ENCODE data around the gene MYD88.

MYD88 gene

GRCh38 chr3:38111696-38112377 is 26.6 kb upstream of the MYD88 start:
- in situ Hi-C loops (cut with MboI; ENCODE audit: low sequenced_read_pairs): no loop called here

- in situ Hi-C loops (cut with MboI; ENCODE audit: low sequenced_read_pairs): no loop called here
Measured at GRCh38 chr3:38112378-38112761, 26.1 kb upstream of the MYD88 start.

DNA sequence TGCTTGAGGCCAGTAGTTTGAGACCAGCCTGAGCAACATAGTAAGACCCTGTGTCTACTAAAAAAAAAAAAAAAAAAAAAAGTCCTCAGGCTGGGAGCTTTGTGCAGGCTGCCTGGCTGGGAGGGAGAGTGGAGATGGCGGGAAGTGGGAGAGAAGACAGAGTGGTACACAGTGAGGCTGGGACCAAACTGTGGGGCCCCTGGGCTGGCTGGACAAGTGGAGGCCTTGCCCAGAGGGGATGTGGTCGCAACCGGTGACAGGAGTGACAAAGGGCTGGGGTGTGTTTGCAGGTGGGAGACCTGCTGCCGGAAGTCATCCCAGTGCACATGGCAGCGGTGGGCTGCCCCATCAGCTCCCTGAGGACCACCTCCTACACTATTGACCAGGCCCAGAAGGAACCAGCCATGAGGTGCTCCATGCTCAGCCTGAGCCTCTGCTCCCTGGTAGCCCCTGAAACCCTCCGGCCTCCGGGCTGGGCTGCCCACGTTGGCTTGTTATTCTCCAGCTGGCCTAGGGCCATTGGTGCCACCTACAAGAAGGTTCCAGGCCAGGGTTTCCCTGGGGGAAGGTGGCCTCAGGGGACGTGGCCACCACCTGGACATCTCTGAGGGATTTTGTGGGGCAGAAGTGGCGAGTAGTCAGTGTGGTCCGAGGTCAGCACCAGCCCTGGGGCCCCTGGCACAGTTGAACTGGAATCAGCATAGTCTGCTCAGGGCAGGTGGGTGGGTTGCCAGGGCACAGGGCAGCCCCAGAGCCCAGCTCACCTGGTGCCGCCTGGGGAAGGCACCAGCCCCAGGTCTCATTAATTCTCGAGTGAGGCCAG is 24.2 kb upstream of the MYD88 start:
- in situ Hi-C loops (cut with MboI; ENCODE audit: low sequenced_read_pairs): no loop called here

DNA sequence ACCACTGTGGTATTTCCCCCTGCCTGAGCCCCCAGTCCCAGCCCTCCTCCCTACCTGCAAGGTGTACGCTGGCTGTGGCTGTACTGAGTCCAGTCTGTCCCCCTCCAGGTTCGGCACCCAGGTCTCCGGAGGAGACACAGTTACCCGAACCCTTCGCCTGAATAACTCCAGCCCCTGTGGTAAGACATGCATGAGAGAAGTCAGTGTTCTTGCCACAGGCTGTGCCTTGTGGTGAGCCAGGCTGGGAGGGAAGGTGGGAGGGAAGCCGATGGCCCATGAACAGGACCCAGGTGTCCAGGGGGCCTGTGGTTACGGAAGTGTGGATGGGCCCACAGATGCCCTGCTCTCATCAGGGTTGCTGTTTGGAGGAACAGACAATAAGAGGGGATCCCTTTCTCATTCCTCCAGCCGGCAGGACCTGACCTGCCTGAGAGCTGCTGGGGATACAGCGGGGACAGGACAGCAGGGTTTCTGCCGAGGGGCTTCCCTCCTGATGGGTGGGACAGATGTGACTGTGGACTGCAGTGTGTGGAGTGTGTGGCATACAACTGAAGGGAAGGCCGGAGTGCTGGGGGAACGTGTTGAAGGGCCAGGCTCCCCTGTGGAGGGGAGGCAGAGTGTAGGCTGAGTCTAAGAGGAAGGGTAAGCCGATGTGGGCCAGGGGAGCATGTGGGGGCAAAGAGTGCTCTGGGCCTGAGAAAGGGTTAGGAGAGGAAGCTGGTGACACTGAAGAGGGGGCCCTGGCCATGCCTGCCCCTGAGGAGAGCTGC is 23.4 kb upstream of the MYD88 start:
- in situ Hi-C loops (cut with MboI; ENCODE audit: low sequenced_read_pairs): no loop called here

DNA sequence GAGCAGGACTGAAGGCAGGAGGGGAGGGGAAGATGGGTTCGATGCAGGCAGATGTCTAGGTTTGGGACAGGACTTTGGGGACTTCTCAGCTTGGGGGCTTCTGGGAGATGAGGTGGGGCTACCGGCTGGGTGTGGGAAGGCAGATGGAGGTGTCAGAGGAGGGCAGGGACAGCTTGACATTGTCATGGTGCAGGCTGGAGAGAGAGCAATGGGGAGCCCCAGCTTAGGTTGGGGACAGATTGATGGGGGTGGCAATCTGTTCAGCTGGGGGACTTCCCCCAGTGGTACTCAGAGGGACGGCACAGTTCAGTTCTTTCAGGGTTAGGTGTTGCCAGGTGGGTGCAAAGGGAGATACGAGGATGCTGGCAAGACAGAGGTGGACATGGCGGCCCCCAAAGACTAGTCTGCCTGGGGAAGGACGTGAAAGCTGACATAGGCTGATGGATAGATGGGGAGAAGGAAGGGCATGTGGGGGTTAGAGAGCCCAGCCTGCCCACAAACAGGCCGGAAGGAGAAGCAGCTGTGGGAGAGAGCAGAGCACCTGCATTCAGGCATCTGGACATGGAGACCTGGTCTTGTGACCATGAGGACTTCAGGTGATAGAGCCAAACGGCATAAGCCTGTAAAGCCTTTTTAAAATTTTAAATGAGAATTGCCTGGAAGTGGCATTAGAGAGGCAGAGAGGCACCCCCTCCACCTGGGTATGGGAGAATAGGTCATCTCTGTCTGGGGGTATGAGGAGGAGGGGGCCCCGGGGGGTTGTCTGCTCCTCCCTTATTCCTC is 22.6 kb upstream of the MYD88 start:
- in situ Hi-C loops (cut with MboI; ENCODE audit: low sequenced_read_pairs): no loop called here

GRCh38 chr3:38116471-38117162 is 21.8 kb upstream of the MYD88 start:
- in situ Hi-C loops (cut with MboI; ENCODE audit: low sequenced_read_pairs): no loop called here

GRCh38 chr3:38117163-38117716 is 21.2 kb upstream of the MYD88 start:
- in situ Hi-C loops (cut with MboI; ENCODE audit: low sequenced_read_pairs): no loop called here

DNA sequence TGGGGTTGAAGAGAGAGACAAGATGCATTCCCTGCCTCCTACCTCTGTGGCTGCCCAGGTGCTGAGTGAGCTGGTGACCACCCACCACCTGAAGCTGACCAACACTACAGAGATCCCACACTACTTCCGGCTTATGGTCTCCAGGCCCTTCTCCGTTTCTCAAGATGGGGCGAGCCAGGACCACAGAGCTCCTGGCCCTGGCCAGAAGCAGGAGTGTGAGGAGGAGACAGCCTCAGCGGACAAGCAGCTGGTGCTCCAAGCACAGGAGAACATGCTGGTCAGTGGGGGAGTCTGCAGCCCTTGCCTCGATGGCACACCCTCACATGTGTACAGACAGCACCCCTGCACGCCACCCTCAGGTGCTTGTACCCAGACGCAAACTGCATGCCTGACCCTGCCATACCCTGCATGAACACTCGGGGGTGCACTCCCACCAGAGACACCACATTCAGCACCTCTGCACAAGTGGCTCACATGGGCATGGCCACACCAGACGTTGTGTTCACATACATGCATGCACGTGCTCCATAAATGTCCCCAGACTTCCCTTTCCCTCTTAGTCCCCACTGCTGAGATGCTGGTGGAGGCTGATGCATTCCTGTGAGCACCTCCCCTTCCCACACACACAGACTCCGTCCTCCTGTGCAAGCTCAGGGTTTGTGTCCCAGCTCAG is 20.6 kb upstream of the MYD88 start:
- in situ Hi-C loops (cut with MboI; ENCODE audit: low sequenced_read_pairs): no loop called here

DNA sequence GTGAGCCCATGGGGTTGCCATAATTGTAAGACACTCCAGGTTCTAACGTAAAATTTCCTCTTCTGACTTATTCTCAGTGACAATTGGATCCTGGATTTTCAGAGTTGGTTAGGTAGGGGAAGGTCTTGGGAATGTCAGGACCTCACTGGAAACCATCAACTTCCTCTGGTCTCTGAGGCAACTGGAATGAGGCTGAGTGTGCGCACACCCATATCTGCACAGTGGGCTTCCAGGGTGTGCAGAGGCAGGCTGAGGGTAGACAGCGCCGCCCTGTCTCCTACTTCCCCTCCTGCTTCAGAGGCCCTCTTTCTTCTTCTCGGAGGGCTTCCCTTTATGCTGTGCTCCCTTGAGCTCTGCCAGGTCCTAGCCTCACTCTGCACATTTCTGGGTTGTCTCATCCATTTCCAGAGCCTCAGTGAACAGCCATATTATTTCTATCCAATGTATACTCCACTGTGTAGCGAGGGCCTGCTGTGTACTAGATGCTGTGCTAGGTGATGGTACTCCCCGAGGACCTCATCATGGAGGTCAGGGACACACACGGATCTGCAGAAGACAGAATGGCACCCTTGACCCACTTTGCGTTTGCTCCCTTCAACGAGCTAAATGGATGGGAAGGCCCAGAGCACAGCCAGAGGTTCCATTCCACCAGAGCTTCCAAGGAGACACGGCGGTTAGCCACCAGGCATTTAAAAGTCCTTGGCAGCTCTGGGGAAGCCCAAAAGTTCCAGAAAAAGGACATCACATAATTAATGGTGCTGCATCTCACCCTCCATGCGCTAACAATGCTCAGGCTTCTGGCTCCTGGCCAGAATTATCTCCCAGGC is 19.8 kb upstream of the MYD88 start:
- in situ Hi-C loops (cut with MboI; ENCODE audit: low sequenced_read_pairs): no loop called here

DNA sequence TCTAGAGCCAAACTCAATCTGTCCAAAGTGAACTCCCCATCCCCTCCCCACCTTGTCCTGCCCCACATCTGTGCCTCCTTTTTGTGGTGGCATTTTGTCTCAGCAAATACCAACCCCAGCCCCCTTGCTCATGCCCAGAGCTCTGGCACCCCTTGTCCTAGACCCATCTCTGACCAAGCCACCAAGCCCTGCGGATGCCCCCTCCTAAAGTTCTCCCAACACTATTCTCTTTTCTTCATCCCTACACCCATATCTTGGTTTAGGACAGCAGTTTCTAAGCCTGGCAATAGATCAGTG is 19.3 kb upstream of the MYD88 start:
- in situ Hi-C loops (cut with MboI; ENCODE audit: low sequenced_read_pairs): no loop called here

- in situ Hi-C loops (cut with MboI; ENCODE audit: low sequenced_read_pairs): no loop called here
Measured at GRCh38 chr3:38119821-38120692, 18.4 kb upstream of the MYD88 start.

GRCh38 chr3:38120693-38121450 is 17.6 kb upstream of the MYD88 start:
- in situ Hi-C loops (cut with MboI; ENCODE audit: low sequenced_read_pairs): no loop called here

GRCh38 chr3:38121451-38121831 is 17.0 kb upstream of the MYD88 start:
- in situ Hi-C loops (cut with MboI; ENCODE audit: low sequenced_read_pairs): no loop called here

DNA sequence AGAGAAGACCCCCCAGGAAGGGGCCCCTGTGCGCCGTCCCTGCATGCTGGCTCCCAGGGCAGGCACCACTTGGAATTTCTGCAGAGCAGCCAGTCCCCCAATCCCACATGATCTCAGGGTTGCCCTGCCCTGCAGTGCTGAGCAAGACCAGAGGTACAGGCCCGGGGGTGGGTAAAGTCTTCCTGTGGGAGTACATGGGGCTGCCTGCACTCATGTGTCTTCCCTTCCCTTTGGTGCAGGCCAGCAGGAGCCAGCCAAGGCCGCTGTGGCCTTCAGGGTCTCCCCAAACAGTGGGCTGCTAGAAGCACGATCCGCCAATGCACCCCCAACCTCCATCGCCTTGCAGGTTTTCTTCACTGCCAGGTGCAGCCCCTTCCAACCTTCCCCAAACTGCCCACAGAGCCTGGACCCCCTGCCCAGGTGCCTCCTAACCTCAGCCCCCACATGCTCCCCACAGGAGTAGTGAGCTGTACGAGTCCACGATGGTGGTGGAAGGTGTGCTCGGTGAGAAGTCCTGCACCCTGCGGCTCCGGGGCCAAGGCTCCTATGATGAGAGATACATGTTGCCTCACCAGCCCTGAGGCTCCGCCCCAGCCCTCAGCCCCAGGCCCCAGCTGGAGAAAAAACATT is 16.5 kb upstream of the MYD88 start:
- in situ Hi-C loops (cut with MboI; ENCODE audit: low sequenced_read_pairs): no loop called here

GRCh38 chr3:38122712-38123290 is 15.7 kb upstream of the MYD88 start:
- in situ Hi-C loops (cut with MboI; ENCODE audit: low sequenced_read_pairs): no loop called here

GRCh38 chr3:38124324-38125122 is 13.9 kb upstream of the MYD88 start:
- in situ Hi-C loops (cut with MboI; ENCODE audit: low sequenced_read_pairs): no loop called here
